Measurements from ENCODE around the gene DPT.

The DPT gene

DNA sequence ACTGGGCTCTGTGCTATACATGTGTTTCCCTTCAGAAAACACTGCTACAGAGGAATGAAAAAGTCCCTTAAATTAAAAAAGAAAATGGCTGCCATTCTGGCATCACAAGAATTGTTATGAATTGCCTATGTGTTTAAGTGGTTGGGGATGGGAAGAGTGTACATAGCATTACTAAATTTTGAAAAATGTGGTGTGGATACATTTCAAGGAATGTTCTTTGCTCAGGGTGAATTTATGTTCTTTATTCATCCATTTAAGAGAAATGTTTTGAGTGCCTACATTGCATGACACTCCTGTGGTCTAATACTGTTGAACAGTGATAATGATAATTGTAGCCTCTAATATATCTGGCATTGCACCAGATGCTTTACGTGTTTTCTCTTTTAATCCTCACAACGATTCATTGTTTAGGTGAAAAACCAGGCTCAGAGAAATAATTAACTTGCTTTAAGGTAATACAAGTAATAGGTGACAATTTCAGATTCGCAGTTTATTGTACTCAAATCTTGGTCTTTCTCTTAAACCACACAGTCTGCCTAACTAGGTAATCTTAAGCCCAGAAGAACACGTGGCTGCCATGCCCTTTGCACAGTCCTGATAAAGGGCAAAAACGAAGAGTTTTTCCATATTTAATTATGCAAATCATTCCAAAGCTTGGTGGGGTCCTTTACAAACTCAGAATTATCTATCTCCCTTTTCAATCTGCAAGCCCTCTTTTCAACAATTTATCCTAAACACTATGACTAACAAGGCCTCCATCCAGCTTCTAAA lies 31.5 kb downstream of the DPT start:
- no peak for DNase-seq

GRCh38 chr1:168696125-168696760 lies 32.8 kb downstream of the DPT start:
- DNase-seq = no peak

DNA sequence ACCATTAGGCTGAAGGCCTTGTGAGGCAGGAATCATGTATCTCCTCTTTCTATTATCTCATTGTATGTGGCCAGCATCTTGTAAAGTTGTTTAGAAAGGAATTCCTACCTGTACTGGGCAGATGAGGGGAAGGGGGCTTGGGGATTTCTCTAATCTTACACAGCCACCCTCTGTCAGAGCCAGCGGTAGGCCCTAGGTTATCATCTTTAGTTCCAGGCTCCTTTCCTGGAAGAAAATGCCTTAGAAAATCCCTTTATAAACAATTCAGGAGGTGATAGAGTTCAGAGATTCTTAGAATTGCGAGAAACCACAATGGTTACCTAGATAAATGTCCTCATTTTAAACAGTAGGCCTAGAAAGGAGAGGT lies 35.2 kb downstream of the DPT start:
- DNase-seq = no peak

GRCh38 chr1:168693197-168693871 lies 35.7 kb downstream of the DPT start:
- no peak for DNase-seq

DNA sequence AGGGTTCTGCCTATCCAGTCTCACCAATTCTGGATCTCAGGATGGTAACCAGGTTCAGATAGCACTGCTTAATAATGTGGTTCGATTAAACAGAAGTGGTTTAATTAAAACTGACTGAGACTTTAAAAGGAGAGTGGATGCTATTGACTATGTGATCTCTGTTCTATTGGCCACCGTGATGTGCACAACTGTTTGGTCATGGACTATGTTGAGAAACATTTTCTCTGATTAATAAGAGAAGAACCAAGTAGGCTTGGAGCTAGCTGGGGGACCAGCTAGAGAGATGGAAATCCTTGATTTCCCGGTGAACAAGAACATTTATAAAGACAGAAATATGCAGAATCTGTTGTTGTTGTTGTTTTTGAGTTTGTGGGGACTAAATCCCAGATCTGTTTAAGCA lies 36.5 kb downstream of the DPT start:
- DNase-seq = no peak

- peak; percentile 88 for DNase-seq
These were observed 37.5 kb downstream of the DPT start for GRCh38 chr1:168691541-168691940.

DNA sequence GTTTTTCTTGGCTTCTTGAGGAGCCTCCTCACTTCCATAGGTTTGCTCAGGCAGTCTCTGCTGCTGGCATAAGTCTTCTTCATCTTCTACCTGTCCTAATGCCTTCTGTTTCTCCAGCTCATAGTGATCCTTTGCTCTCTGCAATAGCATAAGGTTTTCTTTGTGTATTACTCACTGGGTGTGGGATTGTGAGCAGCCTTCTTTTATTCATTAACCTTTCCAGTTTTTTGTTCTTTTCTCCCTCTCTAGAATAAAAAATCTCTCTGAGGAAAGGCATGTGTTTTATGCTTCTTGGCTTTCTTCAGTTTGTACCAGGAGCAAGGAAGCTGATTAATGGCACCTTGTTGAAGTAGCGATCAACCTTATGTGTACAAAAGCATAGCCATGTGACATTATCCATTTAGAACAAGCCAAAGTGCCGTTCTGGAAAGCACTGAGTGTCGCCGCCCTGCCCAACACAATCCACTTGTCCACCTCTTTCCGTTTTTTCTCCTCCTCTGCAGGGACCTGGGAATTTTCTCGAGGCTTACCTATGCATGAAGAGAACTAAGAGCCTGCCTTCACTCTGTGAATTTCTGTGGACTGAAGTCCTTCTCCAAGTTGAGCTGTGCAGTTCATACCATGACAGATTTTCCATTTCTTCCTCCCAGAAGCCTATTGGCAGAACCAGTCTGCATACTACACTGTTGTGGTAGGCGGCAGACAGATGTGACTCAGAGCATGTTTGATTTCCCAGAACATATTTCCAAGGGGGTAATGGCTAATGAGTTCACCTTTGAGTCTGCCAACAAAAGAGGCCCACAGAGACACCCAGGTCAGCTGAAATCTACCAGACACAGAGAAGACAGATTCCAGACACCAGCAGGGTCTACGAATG lies 39.0 kb downstream of the DPT start:
- no peak for DNase-seq

GRCh38 chr1:168689327-168689657 lies 39.7 kb downstream of the DPT start:
- DNase-seq = no peak

GRCh38 chr1:168688644-168689326 lies 40.2 kb downstream of the DPT start:
- DNase-seq = no peak

DNA sequence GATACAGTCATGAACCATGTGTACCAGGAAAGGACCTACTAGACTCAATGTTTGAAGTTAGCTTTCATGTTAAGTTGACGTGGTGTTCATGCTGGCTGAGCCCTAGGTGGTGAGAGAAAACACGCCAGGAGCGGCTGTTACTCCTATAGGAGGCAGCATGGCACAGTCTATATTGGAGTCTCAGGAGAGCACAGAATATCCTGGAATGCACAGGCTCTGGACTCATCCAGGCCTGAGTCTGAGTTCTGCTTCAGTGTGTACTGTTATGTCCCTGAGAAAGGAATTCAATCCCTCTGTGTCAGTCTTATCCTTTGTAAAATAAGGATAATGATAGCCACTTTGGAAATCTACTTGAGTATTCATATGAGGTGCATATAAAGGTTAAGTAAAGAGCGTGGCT lies 41.2 kb downstream of the DPT start:
- no peak for DNase-seq

- DNase-seq = no peak
These were observed 42.3 kb downstream of the DPT start for GRCh38 chr1:168686666-168687065.

DNA sequence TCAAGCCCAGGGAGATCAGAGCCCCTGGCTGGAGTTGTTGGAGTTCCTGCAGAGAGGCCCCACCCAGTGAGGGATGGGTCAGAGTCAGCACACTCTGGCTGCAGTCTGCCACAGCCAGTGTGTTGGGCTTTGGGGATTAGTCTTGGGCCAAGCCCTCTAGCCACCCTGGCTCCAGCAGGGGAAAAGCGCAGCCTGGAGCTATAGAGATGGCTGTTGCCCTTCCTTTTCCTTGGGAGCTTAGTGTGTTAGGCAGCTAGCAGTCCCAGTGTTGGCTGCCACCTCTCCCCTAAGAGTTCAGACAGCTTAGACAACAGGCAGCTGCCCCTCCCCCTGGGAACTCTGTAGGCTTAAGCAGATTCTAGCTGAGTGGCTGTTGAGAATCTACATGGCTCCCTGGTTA lies 45.1 kb downstream of the DPT start:
- DNase-seq = no peak

DNA sequence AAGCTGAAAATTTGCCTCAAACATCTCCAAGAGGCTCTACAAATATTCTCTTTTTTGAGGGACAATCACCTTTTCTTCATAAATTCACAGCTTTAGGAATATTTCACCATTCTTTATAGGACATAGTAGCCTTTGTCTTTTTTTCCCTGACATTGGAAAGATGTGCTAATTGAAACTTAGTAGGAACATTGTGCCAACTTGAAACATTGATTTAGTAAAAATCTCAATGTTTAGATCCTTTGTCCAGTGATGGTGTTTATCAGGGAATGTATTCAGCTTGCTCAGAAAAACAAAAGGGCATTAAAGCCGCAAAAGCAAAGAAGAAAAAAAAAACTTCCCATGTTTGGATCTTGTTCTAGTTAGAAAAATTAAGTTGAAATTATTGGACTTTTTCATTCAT lies 52.1 kb downstream of the DPT start:
- no peak for DNase-seq

DNA sequence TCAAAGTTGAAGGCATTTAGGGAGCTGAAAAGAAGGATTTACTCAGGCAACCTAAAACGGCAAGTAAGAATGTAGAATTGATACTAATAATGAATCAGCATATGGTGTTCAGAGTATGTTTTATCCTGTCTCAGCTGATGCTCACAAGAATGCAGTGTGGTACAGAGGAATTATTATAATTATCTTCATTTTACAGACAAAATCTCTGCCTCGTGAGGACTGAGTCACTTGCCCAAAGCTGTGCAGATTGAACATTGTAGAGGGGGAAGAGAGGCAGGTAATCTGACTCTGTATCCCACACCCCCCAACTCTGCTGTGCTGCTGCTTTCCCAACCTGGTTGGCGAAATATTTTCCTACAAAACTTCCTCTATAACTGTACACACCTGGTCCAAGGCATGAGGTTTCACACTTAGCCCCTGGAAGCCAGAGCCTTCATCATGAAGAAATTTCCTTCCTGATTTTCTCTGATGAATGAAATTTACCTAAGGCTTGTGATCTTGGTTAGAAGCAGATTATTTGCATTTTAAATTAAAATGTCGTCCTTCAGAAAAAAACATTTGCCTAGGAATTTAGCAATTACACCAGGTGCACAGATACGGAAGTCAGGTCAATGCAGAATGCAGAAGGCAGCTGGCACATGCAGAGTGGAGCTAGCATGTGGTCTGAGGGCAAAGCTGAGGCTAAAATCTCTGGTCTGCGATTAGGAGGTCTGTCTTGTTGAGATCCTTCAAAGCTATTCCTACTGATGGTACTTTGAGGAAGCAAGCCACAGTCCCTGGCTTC lies 52.8 kb downstream of the DPT start:
- no peak for DNase-seq

- DNase-seq = no peak
These were observed 54.9 kb downstream of the DPT start for GRCh38 chr1:168673974-168674683.

- DNase-seq = no peak
These were observed 56.7 kb downstream of the DPT start for GRCh38 chr1:168672278-168672677.

DNA sequence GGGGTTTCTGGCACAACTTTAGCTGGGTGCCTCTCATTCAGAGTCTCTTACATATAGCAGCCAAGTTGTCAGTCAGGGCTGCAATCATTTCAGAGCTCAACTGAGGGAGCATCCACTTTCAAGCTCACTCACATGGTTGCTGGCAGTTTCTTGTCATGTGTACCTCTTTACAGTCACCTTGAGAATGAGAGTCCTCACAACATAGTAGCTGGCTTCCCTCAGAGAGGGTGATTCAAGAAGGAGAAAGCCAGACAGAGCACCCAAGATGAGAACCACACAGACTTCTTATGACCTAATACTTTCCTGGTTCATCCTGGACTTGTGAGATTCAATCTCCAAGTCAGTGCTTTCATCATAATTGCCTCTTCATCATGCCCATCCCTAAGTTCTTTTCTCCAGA lies 57.2 kb downstream of the DPT start:
- no peak for DNase-seq

GRCh38 chr1:168665975-168666374 lies 63.0 kb downstream of the DPT start:
- no peak for DNase-seq

GRCh38 chr1:168664069-168664834 lies 64.8 kb downstream of the DPT start:
- DNase-seq = no peak

DNA sequence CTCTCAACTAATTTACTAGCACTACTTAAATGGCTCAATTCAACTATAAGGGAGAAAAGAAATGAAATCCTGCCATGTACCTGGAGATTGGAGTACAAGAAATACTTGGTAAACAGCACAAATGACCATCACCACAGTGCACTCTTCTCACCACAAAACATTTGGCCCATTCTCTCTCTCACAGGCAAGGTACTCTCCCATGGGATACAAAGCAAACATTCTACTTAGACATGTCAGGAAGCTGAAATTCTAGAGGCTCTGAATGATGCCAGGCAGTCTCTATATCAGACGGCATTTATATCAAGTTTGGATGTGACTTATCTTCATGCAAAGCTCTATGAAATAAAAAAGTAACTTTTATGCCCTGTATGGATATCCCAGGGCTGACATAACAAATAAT lies 72.5 kb downstream of the DPT start:
- peak; percentile 16 for DNase-seq

Measured in NCI-H524 treated with DMSO at 0.1 percent for 48 hours (cell line).